HG03060 (cell line): ENCODE measurements around the gene DENND11.
"Not testable (repeated sequence)": the region's sequence is repeated elsewhere in the genome, so short reads cannot be mapped to it uniquely, and the experiment has no call there.

ENCODE experiments used
- ATAC-seq: cut with Tn5 transposase; IDR thresholded peaks from one replicate; pipeline ENCODE4 v1.9.1; 2021; ENCODE audit warnings: low read depth, moderate number of reproducible peaks; ENCODE audit not compliant: unreplicated experiment

DENND11 gene

DNA sequence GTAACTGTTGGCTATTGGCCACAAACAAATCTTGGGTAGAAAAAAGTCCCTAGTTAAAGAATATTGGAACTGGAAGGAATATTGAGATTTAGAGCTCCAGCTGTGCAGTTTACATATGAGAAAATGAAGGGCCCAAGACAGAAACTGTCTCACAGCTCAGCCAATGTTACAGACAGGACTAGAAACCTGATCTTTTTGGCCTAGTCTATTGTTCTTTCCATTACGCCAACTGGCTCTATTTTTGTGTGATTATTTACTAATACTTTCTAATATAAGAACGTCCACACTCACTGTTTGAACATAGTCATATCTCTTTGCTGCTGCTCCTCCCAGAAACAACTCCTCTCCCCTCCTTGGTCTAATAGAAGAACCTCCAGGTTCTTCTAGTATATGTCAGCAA is 7.4 kb upstream of the DENND11 start:
- no peak for ATAC-seq

DNA sequence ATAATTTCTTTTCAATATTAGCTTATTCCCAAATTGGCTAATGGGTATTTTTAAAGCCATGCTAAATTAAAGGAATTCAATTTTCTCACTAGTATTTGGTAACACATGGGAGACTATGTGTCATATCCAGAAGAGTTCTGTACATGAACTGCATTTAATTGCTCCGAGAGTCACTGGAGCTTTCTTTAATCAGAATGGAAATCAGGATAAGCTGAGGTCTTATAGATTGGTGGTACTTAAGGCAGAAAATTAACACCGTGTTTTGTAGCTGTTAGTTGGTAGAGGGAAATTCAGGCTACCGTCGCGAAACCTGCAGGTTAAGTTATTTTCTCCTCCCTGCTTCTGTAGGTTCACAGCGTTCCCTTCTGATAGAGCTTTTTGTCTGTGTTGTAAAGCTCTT is 6.4 kb upstream of the DENND11 start, which contains the start of gene WEE2:
Gene WEE2 (plus strand): TSS at position 3 of the 400 bp plus-strand sequence. CDS start 406 bp downstream, outside the sequence.
- no peak for ATAC-seq

DNA sequence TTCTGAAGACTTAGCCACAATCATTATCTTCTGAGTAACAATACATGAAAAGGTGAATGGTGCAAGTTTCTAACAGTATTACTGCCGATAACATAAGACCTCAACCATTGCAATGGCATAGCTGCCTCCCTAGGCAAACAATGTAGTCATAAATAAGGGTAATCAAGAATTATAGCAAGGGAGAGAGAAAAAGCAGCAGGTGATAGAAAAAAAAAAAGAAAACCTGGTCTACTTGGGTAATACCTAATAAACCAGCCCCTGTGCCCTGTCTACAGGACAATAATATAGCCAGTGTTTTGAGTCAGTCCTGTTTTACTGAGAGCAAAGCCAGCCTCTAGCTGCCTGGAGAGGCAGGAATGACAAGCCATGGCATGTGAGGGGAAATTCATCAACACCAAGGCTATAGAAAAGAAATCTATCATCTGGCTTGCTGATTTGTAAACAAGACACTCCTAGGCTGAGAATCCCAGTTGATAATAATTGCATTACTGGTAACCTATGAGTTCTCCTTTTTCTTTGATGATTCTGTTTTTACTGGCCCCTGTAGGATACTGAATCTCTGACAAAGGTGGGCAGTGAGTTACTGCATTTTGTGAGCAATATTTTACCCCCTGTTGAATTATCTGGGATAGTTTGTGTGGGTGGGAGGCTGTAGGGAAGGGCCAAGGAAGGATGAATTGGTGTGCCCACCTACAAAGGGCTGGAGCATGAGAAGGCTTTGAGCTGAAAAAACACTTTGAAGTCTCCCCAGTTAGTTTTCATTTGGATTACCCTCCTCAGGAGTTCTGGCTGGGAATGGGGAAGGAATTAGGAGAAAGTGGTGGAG is 4.5 kb upstream of the DENND11 start:
- ATAC-seq, result no peak

DNA sequence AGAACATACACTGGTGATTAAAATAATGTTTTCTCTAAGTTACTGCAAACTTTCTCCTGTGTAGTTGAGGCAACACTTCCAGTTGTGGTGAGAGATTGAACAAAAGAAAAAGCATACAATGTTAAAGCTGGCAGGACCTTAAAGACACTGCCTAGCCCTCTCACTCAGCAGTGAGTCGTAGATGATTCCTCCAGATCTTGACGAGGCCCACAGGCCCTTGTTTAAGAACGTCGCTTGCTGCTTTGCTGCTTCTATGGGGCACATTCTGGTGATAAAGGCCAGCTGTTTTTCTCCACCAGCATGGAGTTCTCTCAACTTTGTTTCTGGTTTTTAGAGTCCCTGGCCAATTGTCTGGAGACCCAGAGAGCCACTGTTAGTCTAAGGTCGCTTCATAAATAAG is 2.8 kb upstream of the DENND11 start:
- no peak for ATAC-seq

DNA sequence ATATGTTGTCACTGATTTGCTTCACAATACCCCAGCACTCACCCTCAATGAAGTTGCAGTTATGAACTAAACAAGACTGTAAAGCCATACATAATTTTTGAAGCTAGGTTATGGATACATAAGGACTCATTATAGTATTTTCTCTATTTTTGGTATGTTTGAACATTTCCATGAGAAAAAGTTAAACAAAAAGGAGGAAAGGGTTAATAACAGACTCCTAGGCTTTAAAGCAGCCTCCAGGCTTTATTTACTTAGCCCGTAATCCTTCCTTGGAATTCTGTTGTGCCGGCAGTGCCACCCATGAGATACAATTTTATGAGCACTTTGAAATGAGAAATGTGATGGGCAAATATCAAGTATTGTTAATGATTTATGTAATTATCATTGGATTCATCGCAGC is 2.1 kb upstream of the DENND11 start:
- no peak for ATAC-seq

DNA sequence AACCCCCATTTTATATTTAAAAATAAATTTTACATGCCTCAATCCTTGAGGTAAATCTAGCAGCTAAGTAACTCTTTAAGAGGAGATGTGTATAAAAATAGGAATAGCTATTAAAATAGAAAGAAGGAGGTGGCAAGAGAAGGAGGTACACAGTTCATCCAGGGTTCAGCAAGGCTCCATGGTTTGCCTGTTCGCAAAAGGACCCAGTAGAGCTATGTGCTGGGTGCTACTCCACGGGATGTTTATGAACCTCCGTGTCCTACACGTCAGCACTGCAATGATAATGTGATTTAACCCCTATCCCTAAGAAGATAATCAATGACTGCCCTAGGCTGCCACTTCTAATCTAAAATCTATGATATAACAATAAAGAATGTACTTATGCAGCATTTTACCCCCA is 926 bp upstream of the DENND11 start:
- no peak for ATAC-seq

DNA sequence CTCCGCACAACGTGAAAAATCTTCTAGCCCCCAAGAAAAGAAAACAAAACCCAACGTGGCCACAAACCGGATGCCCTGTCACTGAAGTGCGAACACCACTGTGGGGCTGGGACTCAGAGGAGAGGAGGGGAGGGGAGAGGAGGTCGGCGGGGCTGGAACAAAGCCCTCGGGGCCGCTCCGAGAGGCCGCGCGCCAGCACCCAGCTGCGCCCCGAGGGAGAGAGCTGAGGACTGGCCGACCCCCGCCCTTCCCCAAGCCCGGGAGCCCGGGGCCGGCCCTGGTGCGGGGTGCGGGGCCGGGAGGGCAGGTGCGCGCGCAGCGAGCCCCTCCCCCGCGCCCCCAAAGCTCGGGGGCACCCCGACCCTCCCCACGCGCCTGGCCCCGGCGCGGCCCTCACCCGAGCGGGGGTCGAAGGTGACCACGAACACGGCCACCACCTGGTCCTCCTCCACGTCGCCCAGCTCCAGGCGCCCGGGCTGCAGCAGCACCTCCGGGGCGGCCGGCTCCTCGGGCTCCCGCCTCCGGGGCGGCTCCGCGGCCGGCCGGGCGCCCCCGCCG is 398 bp downstream of the DENND11 start:
- ATAC-seq, result no peak

DNA sequence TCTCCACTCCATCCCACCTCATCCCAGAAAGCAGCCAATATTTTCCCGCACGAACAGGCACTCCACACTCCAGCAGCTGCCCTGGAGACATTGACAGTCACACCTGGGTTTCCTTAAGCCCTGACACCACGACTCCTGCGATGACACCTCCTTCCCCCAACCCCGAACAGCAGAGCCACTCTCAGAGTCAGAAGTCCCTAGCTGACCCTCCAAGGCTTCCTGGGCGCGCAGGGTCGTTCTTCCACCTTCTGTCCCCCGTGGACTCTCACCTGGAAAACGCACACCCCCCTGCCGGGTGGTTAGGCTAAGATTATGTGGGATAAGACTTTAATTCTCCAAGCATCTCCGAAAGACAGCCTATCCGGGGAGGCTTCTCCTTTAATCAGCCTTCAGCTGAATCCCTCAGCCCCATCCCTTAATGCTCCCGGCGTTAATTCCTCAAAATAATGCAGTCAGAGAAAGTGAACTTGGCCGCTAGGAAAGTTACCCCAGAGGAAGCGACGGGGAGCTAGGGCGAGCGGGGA is 1.1 kb downstream of the DENND11 start:
- no peak for ATAC-seq

DNA sequence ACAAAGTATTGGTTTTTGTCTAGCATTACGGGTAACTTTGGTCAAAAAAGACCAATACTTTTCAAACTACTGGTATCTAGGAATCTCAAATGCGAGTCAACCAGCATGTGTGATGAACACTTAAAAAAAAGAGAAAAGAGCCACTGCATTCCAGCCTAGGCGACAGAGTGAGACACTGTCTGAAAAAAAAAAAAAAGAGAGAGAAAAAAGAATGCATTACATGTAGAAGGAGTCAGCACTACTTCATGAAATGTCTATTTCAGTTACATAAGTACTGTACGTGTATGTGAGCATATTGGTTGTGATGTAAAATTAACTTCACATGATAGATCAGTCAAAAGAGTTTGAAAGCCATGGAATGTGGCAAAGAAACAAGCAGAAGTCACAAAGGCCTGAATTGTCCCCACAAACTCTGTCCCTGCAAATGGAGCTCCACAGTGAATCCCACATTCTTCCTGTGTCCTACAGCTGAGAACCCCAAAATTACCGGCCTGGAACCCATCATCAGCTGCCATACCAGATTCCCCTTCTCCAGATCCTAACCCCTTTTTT is 1.6 kb downstream of the DENND11 start:
- ATAC-seq, result no peak

DNA sequence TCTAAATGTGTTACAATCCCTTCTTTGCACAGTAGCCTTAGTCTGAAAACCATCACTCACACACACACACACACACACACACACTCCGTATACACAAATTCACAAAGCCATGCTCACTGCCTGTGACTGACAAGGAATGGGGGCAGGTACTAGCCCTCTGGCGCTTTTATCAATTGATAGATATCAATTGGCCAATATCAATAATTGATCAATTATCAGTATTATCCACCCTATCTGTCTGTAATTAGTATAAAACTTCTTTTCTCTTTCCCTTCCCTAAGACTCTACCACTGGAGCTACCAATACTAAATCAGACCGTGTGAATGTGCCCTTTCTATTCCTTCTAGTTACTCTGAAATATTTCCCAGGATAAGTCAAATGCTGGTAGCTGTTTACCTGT is 2.1 kb downstream of the DENND11 start:
- ATAC-seq, result no peak

DNA sequence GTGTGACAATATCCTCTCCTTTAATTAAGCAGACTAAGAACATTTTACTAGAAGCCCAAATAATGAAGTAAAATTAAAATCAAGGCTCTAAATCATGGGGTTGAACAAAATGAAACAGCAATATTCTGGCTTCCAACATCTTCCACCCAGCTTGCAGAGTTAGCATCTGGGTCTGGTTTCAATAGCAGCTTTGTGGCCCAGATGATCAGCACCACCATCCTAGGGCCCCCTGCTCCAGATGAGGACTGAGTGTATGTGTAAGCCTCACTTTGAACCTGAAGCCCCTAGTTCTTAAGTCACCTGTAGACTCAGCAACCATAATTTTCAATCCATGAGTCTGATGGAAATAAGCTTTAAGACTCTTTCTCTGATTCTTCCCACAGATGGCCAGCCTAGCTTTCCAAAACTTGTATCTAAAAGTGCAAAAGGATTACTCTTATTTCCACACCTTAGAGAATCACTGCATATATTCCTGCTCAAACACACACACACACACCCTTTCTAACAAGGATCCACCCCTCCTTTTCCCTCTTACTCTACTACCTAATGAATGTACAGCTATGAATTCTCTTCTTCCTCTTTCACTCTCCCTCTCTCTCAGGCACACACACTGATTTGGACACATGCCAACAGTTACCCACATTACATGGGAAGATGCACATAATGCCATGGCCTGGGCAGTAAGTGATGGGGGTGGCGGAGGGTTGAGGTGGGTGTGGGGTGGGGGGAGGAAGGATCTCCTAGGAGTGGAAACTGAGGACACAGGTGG is 3.5 kb downstream of the DENND11 start:
- ATAC-seq, result no peak

DNA sequence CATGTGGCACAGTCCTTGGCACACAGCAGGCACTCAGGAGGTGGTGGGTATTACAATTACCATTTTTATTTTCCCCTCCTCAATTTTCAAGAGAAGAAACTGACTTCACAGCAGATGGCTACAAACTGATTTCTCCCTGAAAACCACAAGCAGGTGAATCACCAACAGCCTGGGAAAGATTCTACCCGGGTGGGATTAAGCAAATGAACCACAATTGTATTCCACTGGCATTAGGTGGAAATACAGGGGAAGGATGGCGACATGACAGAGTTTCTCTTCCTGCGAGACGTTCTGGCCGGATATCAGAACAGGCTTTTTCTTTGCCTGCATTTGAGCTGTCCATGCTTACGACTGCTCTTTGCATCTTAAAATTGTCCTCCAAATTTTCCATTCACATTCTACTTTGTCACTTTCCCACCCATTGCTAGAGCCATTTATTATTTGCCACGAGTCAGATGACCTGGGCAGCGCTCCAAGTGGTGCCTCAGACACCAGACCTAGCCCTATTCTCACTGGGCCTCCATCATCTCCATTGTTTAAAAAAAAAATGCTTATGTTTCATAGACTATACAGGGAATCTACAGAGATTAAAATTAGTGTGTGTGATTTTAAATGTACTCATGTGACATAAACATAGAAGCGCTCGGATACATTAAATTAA is 4.6 kb downstream of the DENND11 start:
- ATAC-seq, result no peak

DNA sequence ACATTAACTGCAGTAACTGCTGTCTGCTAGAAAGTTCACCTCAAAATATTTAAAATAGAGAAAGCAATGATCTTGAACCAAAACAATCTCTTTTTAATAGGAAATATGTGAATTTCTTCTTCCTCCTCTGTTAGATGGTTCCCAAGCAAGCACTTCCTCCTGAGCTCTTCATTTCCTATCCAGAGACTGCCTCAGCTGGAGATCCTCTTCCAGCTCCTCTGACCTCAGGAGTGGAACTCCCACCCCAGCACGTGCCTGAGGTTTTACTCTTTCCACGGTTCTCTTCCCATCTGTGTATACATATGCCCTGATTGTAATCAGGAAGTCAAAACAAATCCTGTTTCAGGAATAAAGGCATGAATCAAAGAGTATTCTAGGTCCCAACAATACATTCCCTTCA is 5.6 kb downstream of the DENND11 start:
- ATAC-seq, result no peak

DNA sequence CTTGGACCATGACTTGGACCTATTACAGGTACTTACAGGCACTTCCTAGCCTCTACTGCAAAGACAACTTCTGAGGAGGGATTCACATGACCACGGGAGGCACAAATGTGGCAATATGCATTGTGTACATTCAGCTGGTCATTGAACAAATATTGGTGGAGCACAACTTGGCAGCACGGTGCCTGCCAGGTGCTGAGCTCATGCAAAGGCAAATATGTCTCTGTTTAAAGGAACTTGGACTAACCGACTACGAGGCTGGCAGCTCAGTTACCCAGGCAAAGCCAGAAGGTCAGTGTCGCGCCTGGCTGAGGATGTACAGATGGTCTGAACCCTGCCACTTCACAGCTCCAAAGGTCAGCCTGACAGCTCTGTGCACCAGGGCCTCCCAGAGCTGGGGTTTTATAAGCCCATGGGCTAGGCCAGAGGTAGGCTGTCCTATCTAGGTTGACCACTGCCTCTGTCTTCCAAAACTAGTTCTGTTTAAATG is 6.1 kb downstream of the DENND11 start:
- no peak for ATAC-seq

DNA sequence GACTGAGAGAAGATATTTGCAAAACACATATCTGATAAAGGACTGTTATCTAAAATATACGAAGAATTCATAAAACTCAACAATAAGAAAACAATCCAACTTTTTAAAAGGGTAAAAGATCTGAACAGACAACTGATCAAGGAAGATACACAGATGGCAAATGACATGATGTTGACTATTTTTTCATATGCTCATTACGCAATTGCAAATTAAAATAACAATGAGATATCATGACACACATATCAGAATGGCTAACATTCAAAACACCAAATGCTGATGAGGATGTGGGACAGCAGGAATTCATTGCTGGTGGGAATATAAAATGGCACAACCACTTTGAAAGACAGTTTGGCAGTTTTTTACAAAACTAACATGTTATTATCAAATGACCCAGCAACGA is 8.9 kb downstream of the DENND11 start:
- ATAC-seq, result no peak

DNA sequence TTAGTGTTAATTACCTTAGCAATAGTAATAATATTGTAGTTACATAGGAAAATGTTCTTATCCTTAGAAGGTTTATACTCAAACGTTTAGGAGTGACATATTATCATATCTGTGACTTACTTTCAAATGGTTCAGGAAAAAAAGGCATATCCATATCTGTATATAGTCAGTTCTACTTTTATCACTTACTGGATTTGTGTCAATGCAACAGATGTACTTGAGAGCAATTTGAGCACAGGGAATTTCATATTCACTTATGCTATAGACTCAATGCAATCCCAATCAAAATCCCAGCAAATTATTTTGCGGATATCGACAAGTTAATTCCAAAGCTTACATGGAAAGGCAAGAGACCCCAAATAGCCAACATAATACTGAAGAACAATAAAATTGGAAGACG is 10.0 kb downstream of the DENND11 start:
- no peak for ATAC-seq

DNA sequence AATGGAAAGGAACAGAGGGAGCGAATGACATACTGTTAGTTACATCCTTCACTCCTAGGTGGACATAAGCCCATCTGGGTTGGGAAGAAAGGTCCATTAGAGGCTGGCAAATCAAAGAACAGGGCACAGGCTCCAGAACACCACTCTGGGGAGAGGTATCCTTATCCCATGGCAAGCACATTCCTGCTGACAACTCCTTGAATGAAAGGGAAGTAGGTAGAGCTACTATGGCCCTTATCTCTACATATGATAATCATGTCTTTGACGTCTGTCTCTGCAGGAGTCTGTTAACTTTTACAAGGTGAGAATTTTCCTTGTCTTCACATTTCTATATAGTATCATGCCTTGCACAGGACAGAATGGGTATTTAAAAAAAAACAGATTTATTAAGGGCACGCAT is 10.4 kb downstream of the DENND11 start:
- no peak for ATAC-seq

DNA sequence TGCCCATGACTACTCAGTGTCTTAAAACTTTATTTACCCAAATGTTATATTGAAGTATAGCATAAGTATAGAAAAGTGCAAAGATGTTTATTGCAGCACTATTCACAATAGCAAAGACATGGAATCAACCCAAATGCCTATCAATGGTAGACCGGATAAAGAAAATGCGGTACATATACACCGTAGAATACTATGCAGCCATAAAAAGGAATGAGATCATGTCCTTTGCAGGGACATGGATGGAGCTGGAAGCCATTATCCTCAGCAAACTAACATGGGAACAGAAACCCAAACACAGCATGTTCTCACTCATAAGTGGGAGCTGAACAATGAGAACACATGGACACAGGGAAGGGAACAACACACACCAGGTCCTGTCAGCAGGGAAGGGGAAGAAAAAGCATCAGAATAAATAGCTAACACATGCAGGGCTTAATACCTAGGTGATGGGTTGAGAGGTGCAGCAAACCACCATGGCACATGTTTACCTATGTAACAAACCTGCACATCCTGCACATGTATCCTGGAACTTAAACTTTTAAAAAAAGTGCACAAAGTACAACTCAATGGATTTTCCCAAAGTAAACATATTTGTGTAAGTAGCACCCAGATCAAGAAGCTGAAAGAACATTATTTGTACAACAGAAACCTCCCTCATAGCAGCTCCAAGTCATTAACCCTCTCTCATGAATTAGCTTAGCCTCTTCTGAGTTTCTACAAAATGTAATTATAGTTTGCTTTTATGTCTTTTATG is 12.7 kb downstream of the DENND11 start:
- ATAC-seq, result not testable (repeated sequence)

DNA sequence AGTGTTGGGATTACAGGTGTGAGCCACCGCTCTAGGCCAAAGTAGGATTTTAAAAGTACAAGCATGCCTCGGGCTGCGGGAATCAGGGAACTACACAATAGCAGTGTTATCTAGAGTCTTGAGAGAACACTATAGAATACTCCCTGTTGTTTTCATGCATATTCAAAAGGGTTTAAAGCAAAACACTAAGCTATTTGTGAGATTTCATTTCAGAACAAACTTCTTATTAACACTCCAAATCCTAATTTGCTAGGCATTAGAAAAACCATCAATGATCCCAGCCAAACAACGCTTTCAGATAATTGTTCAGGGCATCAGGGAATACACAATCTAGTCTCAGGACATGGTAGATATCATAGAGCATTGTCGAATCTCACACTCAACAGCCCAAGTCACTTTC is 13.9 kb downstream of the DENND11 start:
- no peak for ATAC-seq

DNA sequence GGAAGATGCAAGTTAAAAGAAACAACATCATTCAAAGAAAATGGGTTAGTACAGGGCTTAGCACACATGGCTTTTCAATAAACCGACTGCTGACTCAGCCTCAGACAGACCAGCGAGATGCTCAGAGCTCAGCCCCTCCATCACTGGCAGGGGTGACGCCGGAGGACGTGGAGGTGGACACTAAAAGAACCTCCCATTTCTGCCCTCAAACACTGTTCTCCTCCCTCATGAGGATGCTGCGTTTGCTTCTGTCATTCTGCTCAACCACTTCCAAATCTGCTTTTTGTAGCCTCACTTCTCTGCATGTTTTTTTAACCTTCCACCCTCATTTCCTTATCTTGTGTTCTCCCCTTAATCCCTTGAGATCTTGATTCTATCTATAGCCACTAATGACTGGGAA is 15.3 kb downstream of the DENND11 start:
- no peak for ATAC-seq
